ENCODE results near the gene FEN1. TPM values are rescaled to one million over a fixed set of nuclear protein-coding genes. Genes with fewer than 3 reads are reported as not detected.

Gene FEN1
- total RNA-seq, 1 donor, result 9.0 TPM

GRCh38 chr11:61751384-61751783, 41.3 kb upstream of the FEN1 start:
- no peaks in the 10 kb centered on the region for H3K79me2 ChIP-seq (ENCODE audit: insufficient read depth, low read length)
- H3K27me3 ChIP-seq (ENCODE audit: insufficient read depth, low read length), result peaks cover 10% of the 10 kb centered on the region
- H3K4me1 ChIP-seq (ENCODE audit: insufficient read depth, low read length), result peaks cover 17% of the 10 kb centered on the region
- H3K4me3 ChIP-seq (ENCODE audit: insufficient read depth, low read length), result no peak overlapping the region
- no peak for DNase-seq (ENCODE audit: insufficient read length, low spot score, missing footprints)
- no peaks in the 10 kb centered on the region for H4K20me1 ChIP-seq (ENCODE audit: insufficient read depth, low read length)
- H3K27ac ChIP-seq (ENCODE audit: low read depth, low read length), result no peak overlapping the region
- TF ChIP-seq, protein P1, sequence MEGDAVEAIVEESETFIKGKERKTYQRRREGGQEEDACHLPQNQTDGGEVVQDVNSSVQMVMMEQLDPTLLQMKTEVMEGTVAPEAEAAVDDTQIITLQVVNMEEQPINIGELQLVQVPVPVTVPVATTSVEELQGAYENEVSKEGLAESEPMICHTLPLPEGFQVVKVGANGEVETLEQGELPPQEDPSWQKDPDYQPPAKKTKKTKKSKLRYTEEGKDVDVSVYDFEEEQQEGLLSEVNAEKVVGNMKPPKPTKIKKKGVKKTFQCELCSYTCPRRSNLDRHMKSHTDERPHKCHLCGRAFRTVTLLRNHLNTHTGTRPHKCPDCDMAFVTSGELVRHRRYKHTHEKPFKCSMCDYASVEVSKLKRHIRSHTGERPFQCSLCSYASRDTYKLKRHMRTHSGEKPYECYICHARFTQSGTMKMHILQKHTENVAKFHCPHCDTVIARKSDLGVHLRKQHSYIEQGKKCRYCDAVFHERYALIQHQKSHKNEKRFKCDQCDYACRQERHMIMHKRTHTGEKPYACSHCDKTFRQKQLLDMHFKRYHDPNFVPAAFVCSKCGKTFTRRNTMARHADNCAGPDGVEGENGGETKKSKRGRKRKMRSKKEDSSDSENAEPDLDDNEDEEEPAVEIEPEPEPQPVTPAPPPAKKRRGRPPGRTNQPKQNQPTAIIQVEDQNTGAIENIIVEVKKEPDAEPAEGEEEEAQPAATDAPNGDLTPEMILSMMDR (IDR thresholded peaks at IDR 0.05; ENCODE audit: extremely low read depth, low read depth, low read length), result no peak
- no peak overlapping the region for H3K4me2 ChIP-seq (ENCODE audit: insufficient read depth, low read length)
- no peaks in the 10 kb centered on the region for H3K9me3 ChIP-seq (ENCODE audit: low read depth, low read length)
- no peak overlapping the region for H2AFZ ChIP-seq (ENCODE audit: low read length)
- H3K36me3 ChIP-seq (ENCODE audit: insufficient read depth, low read length), result no peaks in the 10 kb centered on the region

GRCh38 chr11:61752117-61752924, 40.4 kb upstream of the FEN1 start, which contains the start of gene MYRF:
Gene MYRF (plus strand): TSS chr11:61752636. CDS start chr11:61752745, 109 bp downstream.
- H4K20me1 ChIP-seq (ENCODE audit: insufficient read depth, low read length), result no peaks in the 10 kb centered on the region
- H3K36me3 ChIP-seq (ENCODE audit: insufficient read depth, low read length), result no peaks in the 10 kb centered on the region
- peak within 1 kb of the TSS; percentile 61 for H3K4me3 ChIP-seq (ENCODE audit: insufficient read depth, low read length)
- H3K4me1 ChIP-seq (ENCODE audit: insufficient read depth, low read length), result peaks cover 17% of the 10 kb centered on the region
- H2AFZ ChIP-seq (ENCODE audit: low read length), result peak within 1 kb of the TSS; percentile 74
- peak; percentile 99 for DNase-seq (ENCODE audit: insufficient read length, low spot score, missing footprints)
- TF ChIP-seq, protein P1 (IDR thresholded peaks at IDR 0.05; ENCODE audit: extremely low read depth, low read depth, low read length), result peak; percentile 23
- H3K9me3 ChIP-seq (ENCODE audit: low read depth, low read length), result no peaks in the 10 kb centered on the region
- peaks cover 10% of the 10 kb centered on the region for H3K27me3 ChIP-seq (ENCODE audit: insufficient read depth, low read length)
- no peak within 1 kb of the TSS for H3K27ac ChIP-seq (ENCODE audit: low read depth, low read length)
- H3K79me2 ChIP-seq (ENCODE audit: insufficient read depth, low read length), result no peaks in the 10 kb centered on the region
- H3K4me2 ChIP-seq (ENCODE audit: insufficient read depth, low read length), result peak within 1 kb of the TSS; percentile 80

- TF ChIP-seq, protein P1 (IDR thresholded peaks at IDR 0.05; ENCODE audit: extremely low read depth, low read depth, low read length), result no peak
- Histone ChIP-seq H3K4me2 (ENCODE audit: insufficient read depth, low read length) (peak overlapping the region; percentile 71), H3K9me3 (ENCODE audit: low read depth, low read length) (no peaks in the 10 kb centered on the region), H3K27ac (ENCODE audit: low read depth, low read length) (no peak overlapping the region), H3K4me1 (ENCODE audit: insufficient read depth, low read length) (peaks cover 14% of the 10 kb centered on the region), H4K20me1 (ENCODE audit: insufficient read depth, low read length) (no peaks in the 10 kb centered on the region), H3K4me3 (ENCODE audit: insufficient read depth, low read length) (peak overlapping the region; percentile 57), H3K27me3 (ENCODE audit: insufficient read depth, low read length) (peaks cover 10% of the 10 kb centered on the region), H3K79me2 (ENCODE audit: insufficient read depth, low read length) (no peaks in the 10 kb centered on the region), H3K36me3 (ENCODE audit: insufficient read depth, low read length) (no peaks in the 10 kb centered on the region), H2AFZ (ENCODE audit: low read length) (peak overlapping the region; percentile 46)
- no peak for DNase-seq (ENCODE audit: insufficient read length, low spot score, missing footprints)
These were observed 39.7 kb upstream of the FEN1 start for GRCh38 chr11:61752925-61753521.

GRCh38 chr11:61753672-61754071, 39.0 kb upstream of the FEN1 start:
- H3K36me3 ChIP-seq (ENCODE audit: insufficient read depth, low read length), result no peaks in the 10 kb centered on the region
- no peak overlapping the region for H3K4me3 ChIP-seq (ENCODE audit: insufficient read depth, low read length)
- H3K27ac ChIP-seq (ENCODE audit: low read depth, low read length), result no peak overlapping the region
- TF ChIP-seq, protein P1 (IDR thresholded peaks at IDR 0.05; ENCODE audit: extremely low read depth, low read depth, low read length), result no peak
- H3K27me3 ChIP-seq (ENCODE audit: insufficient read depth, low read length), result peaks cover 10% of the 10 kb centered on the region
- H2AFZ ChIP-seq (ENCODE audit: low read length), result no peak overlapping the region
- peaks cover 14% of the 10 kb centered on the region for H3K4me1 ChIP-seq (ENCODE audit: insufficient read depth, low read length)
- H3K79me2 ChIP-seq (ENCODE audit: insufficient read depth, low read length), result no peaks in the 10 kb centered on the region
- no peak for DNase-seq (ENCODE audit: insufficient read length, low spot score, missing footprints)
- no peak overlapping the region for H3K4me2 ChIP-seq (ENCODE audit: insufficient read depth, low read length)
- no peaks in the 10 kb centered on the region for H4K20me1 ChIP-seq (ENCODE audit: insufficient read depth, low read length)
- no peaks in the 10 kb centered on the region for H3K9me3 ChIP-seq (ENCODE audit: low read depth, low read length)
